Urinary bladder (tissue), 4 donors: ENCODE data around the gene GALNT5. TPM values are rescaled to one million over a fixed set of nuclear protein-coding genes. Genes with fewer than 3 reads are reported as not detected.
A peak's percentile ranks its signal among the peaks of the same experiment; 100 is the strongest.

Experiments used
- DNase-seq: peaks from one replicate; pipeline ENCODE4 v3.0.0-alpha.2; 2015; ENCODE audit errors: extremely low spot score
- H3K27ac ChIP-seq: one replicate; pipeline ENCODE4 v1.5.1; 2013; ENCODE audit warnings: low read depth, mild to moderate bottlenecking, moderate library complexity
- H3K36me3 ChIP-seq: one replicate; pipeline ENCODE4 v1.6.1; 2013; ENCODE audit warnings: mild to moderate bottlenecking, moderate library complexity; ENCODE audit not compliant: insufficient read depth
- H3K4me1 ChIP-seq: one replicate; pipeline ENCODE4 v1.6.1; 2013; ENCODE audit warnings: mild to moderate bottlenecking, moderate library complexity; ENCODE audit not compliant: insufficient read depth
- H3K4me3 ChIP-seq: one replicate; pipeline ENCODE4 v1.5.1; 2013; ENCODE audit warnings: low read depth, low read length
- WGBS: extraction: QIAGEN DNeasy Blood & Tissue Kit; methylation state at CpG from one replicate; pipeline ENCODE4 v1.1.7; 2013; 5-methylcytosine and 5-hydroxymethylcytosine counted together
- polyA plus RNA-seq: library from polyadenylated mRNA; stranded (reverse); fragments of 200-250 nt; gene quantifications from one replicate; pipeline ENCODE4 v1.2.3, GENCODE V29; 2013
- total RNA-seq: library from RNA; depleted of rRNA; stranded (reverse); fragments of >200 nt; gene quantifications from one replicate; pipeline ENCODE4 v1.2.3, GENCODE V29; 2014
- donor health status: healthy with polysubstance abuse.
- donor health status: healthy.

GALNT5 gene
- total and polyA plus RNA-seq, 2 donors: 0.34 to 23.4 TPM

- Histone ChIP-seq H3K4me1 (no peaks in the 10 kb centered on the region), H3K4me3 (no peak overlapping the region), H3K27ac (no peak overlapping the region), H3K36me3 (no peaks in the 10 kb centered on the region)
- DNase-seq: no peak
- 79% methylated on average over 2 of the region's 2 CpGs for WGBS
Observed at GRCh38 chr2:157236404-157236803, 21.1 kb upstream of the GALNT5 start.

- no peak for DNase-seq
- WGBS: 66% methylated on average over 3 of the region's 3 CpGs
- H3K4me3 ChIP-seq: no peak overlapping the region
Observed at GRCh38 chr2:157238296-157238695, 19.2 kb upstream of the GALNT5 start.

GRCh38 chr2:157244691-157245090, 12.8 kb upstream of the GALNT5 start:
- no peaks in the 10 kb centered on the region for H3K36me3 ChIP-seq
- no peaks in the 10 kb centered on the region for H3K4me1 ChIP-seq
- no peak overlapping the region for H3K4me3 ChIP-seq
- WGBS: 48% methylated on average over 4 of the region's 4 CpGs
- no peak for DNase-seq
- no peak overlapping the region for H3K27ac ChIP-seq

More at GRCh38 chr2:157238296-157238695, 19.2 kb upstream of the GALNT5 start:
- H3K27ac ChIP-seq: no peak overlapping the region
- no peaks in the 10 kb centered on the region for H3K4me1 ChIP-seq
- H3K36me3 ChIP-seq: no peaks in the 10 kb centered on the region

GRCh38 chr2:157245144-157245840, 12.2 kb upstream of the GALNT5 start:
- no peak for DNase-seq
- Histone ChIP-seq H3K36me3 (no peaks in the 10 kb centered on the region), H3K27ac (no peak overlapping the region), H3K4me3 (no peak overlapping the region), H3K4me1 (no peaks in the 10 kb centered on the region)
- WGBS: 61% methylated on average over 4 of the region's 4 CpGs

GRCh38 chr2:157245846-157246764, 11.4 kb upstream of the GALNT5 start:
- 43% methylated on average over 7 of the region's 7 CpGs for WGBS
- Histone ChIP-seq H3K27ac (peak overlapping the region; percentile 78), H3K4me1 (no peaks in the 10 kb centered on the region), H3K4me3 (no peak overlapping the region), H3K36me3 (no peaks in the 10 kb centered on the region)
- no peak for DNase-seq

- H3K4me3 ChIP-seq: no peak overlapping the region
- 66% methylated on average over 6 of the region's 6 CpGs for WGBS
- no peak for DNase-seq
Observed at GRCh38 chr2:157246765-157247407, 10.6 kb upstream of the GALNT5 start.

GRCh38 chr2:157250836-157251235, 6.7 kb upstream of the GALNT5 start:
- no peak overlapping the region for H3K27ac ChIP-seq
- WGBS: 77% methylated on average over 4 of the region's 4 CpGs

More at GRCh38 chr2:157246765-157247407, 10.6 kb upstream of the GALNT5 start:
- Histone ChIP-seq H3K36me3 (no peaks in the 10 kb centered on the region), H3K27ac (no peak overlapping the region), H3K4me1 (no peaks in the 10 kb centered on the region)

GRCh38 chr2:157251932-157252331, 5.6 kb upstream of the GALNT5 start:
- WGBS: 93% methylated on average over 2 of the region's 2 CpGs
- Histone ChIP-seq H3K4me3 (no peak overlapping the region), H3K27ac (no peak overlapping the region), H3K4me1 (no peaks in the 10 kb centered on the region), H3K36me3 (no peaks in the 10 kb centered on the region)
- no peak for DNase-seq

More at GRCh38 chr2:157250836-157251235, 6.7 kb upstream of the GALNT5 start:
- no peak for DNase-seq
- no peaks in the 10 kb centered on the region for H3K4me1 ChIP-seq
- no peaks in the 10 kb centered on the region for H3K36me3 ChIP-seq
- no peak overlapping the region for H3K4me3 ChIP-seq

- Histone ChIP-seq H3K4me3 (no peak overlapping the region), H3K27ac (no peak overlapping the region), H3K4me1 (no peaks in the 10 kb centered on the region), H3K36me3 (no peaks in the 10 kb centered on the region)
- DNase-seq: no peak
- WGBS: 86% methylated on average over 4 of the region's 4 CpGs
Observed at GRCh38 chr2:157252529-157252928, 5.0 kb upstream of the GALNT5 start.

GRCh38 chr2:157254041-157254440, 3.5 kb upstream of the GALNT5 start:
- no peak for DNase-seq
- Histone ChIP-seq H3K4me1 (no peaks in the 10 kb centered on the region), H3K27ac (no peak overlapping the region), H3K4me3 (no peak overlapping the region), H3K36me3 (no peaks in the 10 kb centered on the region)
- 93% methylated on average over 2 of the region's 2 CpGs for WGBS

- H3K4me1 ChIP-seq: no peaks in the 10 kb centered on the region
- H3K27ac ChIP-seq: no peak overlapping the region
- DNase-seq: no peak
- no peak overlapping the region for H3K4me3 ChIP-seq
- no peaks in the 10 kb centered on the region for H3K36me3 ChIP-seq
Observed at GRCh38 chr2:157255746-157256145, 1.8 kb upstream of the GALNT5 start.

- no peaks in the 10 kb centered on the region for H3K36me3 ChIP-seq
- WGBS: 87% methylated on average over 3 of the region's 3 CpGs
- no peak overlapping the region for H3K4me3 ChIP-seq
- no peaks in the 10 kb centered on the region for H3K4me1 ChIP-seq
- DNase-seq: no peak
- no peak overlapping the region for H3K27ac ChIP-seq
Observed at GRCh38 chr2:157256626-157257025, 879 bp upstream of the GALNT5 start.

- H3K4me3 ChIP-seq: no peak overlapping the region
- H3K36me3 ChIP-seq: no peaks in the 10 kb centered on the region
- H3K27ac ChIP-seq: no peak overlapping the region
- WGBS: 75% methylated on average over 8 of the region's 8 CpGs
- DNase-seq: no peak
- H3K4me1 ChIP-seq: no peaks in the 10 kb centered on the region
Observed at GRCh38 chr2:157258520-157259326, 1.2 kb downstream of the GALNT5 start.
